ENCODE results near the gene ADM5.

ADM5 gene

DNA sequence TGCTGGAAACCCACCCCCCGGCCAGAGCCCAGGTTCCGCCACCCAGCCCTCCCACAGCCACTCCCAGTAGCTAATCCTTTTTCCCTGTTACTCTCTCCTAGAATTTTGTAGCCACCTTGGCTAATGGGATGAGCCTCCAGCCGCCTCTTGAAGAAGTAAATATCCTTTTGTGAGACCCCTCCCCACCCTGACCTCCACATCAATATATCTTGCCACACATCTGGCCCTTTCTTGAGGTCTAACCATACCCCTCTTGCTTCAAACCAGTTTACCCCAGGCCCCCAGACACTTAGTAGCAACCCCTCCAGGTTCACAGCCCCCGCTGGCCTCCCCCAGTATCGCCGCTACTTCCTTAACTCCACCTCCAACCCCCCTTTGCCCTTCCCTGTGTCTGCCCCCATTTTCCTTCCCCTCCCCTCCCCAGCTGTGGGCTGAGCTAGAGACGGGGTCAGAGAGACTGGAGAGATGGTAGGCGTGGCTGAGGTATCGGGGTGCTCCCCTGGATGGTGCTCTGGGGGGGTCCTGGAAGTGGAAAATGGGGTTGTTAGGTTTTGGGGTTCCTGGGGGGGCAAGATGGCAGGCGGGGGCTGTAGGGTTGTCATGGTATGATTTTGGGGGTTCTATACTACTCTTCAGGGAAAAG is 9.5 kb upstream of the ADM5 start:
- no peak overlapping the region for H3K4me3 ChIP-seq (ENCODE audit: low read depth, low read length)

DNA sequence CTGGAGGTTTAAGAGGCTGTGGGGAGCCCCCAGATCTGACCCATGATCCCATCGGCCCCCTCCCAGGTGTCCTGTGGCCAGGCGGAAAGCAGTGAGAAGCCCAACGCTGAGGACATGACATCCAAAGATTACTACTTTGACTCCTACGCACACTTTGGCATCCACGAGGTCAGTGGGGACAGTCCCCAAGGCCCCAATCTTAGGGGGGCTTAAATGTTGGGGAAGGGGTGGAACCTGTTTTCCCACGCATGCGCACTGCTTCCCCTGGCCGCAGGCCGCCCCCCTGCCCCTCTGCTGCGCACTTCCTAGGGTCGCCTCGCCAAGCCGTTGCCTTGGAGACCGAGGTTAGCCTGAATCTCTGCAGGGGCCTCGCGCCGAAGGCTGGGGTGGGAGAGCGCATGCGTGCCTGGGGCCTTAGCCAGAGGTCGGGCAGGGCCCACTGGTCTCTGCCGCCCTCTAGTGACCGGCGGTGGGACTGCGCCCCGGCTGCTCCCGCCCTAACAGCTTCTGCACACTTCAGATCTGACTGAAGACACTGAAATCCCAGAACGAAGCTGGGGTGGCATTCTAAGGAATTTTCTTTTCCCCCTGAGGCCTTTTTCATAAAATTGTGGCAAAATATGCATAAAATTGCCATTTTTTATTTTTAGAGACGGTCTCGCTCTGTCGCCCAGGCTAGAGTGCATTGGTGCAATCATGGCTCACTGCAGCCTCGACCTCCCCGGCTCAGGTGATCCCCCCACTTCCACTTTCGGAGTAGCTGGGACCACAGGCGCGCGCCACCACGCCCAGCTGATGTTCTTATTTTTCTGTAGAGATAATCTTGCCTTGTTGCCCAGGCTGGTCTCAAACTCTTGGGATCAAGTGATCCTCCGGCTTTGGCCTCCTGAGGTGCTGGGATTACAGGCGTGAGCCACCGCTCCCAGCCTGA is 8.7 kb upstream of the ADM5 start:
- no peak overlapping the region for H3K4me3 ChIP-seq (ENCODE audit: low read depth, low read length)

GRCh38 chr19:49681830-49682229 is 7.6 kb upstream of the ADM5 start:
- H3K4me3 ChIP-seq (ENCODE audit: low read depth, low read length), result no peak overlapping the region

- H3K4me3 ChIP-seq (ENCODE audit: low read depth, low read length), result no peak overlapping the region
These were observed 7.1 kb upstream of the ADM5 start for GRCh38 chr19:49682274-49682673.

DNA sequence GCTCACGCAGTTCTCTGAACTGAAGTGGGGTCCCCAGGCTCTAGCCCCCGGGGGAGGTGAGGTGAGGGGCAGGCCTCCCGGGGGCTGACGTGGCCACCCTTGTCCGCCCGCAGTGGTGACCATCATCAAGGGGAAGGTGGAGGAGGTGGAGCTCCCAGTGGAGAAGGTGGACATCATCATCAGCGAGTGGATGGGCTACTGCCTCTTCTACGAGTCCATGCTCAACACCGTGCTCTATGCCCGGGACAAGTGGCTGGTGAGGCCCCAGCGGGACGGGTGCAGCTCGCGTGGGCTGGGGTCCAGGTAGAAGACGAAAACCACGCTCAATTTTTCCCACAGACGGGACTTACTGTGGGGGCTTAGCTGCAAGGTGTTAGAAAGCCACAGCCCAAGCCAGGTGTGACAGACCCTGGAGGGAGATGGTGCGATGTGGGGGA is 5.6 kb upstream of the ADM5 start:
- no peak overlapping the region for H3K4me3 ChIP-seq (ENCODE audit: low read depth, low read length)

DNA sequence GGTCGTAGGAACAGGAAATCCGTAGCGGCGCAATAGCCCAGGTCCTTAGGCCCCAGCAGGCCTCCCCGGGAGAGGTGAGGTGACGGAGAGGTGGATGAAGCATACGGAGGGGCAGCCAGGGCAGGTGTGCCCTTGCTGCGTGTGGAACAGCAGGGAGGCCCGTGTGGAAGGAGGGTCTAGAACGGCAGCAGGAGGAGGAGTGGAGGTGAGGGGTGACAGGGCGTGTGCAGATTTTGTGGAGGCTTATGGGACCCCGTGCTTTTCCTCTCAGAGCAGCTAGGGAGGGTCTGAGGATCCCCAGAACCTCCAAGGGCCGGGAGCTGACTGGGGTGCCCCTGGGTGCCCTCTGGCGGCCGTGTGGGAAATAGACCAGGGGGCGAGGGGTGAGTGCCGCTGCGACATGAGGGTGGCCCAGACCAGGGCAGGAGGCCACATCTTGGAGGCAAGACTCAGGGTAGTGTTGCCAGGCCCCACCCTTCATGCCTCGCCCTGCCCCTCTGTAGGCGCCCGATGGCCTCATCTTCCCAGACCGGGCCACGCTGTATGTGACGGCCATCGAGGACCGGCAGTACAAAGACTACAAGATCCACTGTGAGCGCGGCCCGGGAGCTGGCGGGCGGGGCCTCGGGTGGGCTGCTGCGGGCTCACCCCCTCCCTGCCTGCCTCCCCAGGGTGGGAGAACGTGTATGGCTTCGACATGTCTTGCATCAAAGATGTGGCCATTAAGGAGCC is 5.0 kb upstream of the ADM5 start:
- H3K4me3 ChIP-seq (ENCODE audit: low read depth, low read length), result no peak overlapping the region

- H3K4me3 ChIP-seq (ENCODE audit: low read depth, low read length), result no peak overlapping the region
These were observed 4.3 kb upstream of the ADM5 start for GRCh38 chr19:49684983-49685553.

- H3K4me3 ChIP-seq (ENCODE audit: low read depth, low read length), result no peak overlapping the region
These were observed 3.5 kb upstream of the ADM5 start for GRCh38 chr19:49685845-49686332.

DNA sequence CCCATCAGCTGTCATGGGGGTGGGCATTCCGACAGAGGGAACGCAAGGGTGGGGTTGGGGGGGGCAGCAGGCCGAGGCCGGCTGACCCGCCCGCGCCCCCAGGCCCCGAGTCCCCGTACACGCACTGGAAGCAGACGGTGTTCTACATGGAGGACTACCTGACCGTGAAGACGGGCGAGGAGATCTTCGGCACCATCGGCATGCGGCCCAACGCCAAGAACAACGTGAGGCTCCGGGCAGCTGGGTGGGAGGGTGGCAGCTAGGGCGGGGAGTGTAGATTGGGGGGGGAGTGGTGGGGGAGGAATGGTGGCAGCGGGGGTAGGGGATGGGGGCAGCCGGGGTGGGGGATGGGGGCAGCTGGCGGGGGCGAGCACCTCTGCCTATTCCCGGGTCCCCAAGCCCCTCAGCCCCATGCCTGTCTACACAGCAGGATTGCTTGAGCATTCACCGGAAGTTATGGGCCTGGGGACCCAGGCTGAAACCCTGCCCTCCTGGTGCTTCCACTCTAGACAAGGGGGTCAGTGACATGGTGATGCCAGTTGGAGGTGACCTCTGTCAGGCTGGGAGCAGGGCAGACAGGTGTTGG is 2.8 kb upstream of the ADM5 start:
- no peak overlapping the region for H3K4me3 ChIP-seq (ENCODE audit: low read depth, low read length)

- H3K4me3 ChIP-seq (ENCODE audit: low read depth, low read length), result no peak overlapping the region
These were observed 2.2 kb upstream of the ADM5 start for GRCh38 chr19:49687150-49687549.

DNA sequence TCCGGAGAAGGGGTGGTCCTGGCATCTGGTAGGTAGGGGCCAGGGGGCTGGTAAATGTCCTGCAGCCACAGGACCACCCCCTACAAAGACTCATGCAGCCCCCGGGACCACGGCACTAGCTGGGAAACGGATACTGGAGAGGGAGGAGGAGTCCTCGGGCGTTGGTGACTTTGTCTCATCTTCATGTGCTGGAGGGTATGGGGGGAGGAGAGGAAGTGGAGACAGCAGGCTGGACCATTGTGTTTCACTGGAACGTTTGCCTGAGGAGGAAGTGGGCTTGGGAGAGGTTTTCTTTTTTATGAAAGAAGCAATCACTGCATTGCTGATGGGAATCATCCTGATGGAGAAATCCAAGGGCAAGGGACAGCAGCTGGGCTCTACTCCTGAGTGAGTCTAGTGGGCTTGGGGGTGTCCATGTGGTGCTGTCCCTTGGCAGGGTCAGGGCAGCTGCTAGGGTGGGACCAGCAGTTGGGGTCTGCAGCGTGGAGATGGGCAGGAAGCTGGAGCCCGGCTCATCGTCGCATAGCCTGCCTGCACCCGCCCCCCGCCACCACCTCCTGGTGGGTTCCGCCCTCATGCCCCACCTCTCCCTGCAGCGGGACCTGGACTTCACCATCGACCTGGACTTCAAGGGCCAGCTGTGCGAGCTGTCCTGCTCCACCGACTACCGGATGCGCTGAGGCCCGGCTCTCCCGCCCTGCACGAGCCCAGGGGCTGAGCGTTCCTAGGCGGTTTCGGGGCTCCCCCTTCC is 1.7 kb upstream of the ADM5 start:
- no peak overlapping the region for H3K4me3 ChIP-seq (ENCODE audit: low read depth, low read length)

- H3K4me3 ChIP-seq (ENCODE audit: low read depth, low read length), result no peak overlapping the region
These were observed 762 bp upstream of the ADM5 start for GRCh38 chr19:49688531-49689132.

GRCh38 chr19:49690079-49690655 is 773 bp downstream of the ADM5 start:
- peak overlapping the region; percentile 59 for H3K4me3 ChIP-seq (ENCODE audit: low read depth, low read length)

DNA sequence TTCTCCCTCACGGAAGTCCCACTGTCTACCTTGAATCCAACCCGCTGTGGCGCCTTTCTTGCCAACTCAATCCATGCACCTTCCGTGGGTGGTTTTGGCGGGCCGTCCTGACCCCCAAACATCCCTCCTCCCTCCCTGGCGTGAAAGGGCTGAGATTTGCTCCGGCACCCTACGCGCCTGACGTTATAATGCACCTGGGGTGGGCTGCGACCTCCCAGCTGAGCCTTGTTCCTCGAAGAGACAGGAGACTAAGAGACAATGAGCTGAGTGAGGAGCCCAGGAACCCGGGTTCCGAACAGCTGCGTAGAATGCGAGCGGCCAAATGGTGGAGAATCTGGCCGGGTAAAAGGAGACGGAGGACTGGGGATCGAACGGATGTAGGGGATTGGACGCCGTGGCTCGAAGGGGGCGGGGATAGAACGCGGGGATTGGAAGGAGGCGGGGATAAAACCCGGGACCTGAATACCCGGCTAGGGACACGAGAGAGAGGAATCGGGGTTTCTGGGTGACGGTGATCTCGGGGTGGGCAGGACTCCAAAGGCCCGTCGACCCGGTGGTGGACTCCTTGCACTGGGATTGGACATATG is 1.4 kb downstream of the ADM5 start, which contains the start of gene CPT1C:
CPT1C (plus strand) TSS at position 461 of the 587 bp plus-strand sequence. CDS start 1,137 bp downstream, outside the sequence.
- peak within 1 kb of the TSS; percentile 59 for H3K4me3 ChIP-seq (ENCODE audit: low read depth, low read length)

- H3K4me3 ChIP-seq (ENCODE audit: low read depth, low read length), result peak overlapping the region; percentile 42
These were observed 2.1 kb downstream of the ADM5 start for GRCh38 chr19:49691243-49692146.

DNA sequence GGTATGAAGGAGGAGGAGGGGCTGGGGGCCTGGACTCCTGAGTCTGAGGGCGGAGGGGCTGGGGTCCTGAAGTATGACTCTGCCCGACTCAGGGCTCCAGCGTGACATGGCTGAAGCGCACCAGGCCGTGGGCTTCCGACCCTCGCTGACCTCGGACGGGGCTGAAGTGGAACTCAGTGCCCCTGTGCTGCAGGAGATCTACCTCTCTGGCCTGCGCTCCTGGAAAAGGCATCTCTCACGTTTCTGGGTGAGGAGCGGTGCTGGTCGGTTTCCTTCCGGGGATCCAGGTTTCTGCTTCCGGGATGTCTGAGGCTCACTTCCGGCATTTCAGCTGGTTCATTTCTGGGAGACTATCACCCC is 2.7 kb downstream of the ADM5 start:
- H3K4me3 ChIP-seq (ENCODE audit: low read depth, low read length), result no peak overlapping the region

DNA sequence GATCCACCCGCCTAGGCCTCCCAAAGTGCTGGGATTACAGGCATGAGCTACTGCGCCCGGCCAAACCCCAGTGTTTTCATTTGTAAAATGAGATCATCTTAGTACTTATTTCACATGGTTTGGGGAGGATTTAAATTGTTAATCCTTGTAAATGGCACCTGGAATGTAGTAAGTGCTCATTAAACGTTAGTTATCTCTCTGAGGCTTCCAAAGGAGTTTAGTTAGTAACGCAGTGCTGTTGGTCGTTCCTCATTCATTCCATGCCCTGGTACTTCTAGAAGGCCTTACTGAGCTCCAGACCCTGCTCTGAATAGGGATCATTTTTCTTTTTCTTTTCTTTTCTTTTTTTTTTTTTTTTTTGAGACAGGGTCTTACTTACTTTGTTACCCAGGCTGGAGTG is 6.7 kb downstream of the ADM5 start:
- H3K4me3 ChIP-seq (ENCODE audit: low read depth, low read length), result no peak overlapping the region

- no peak overlapping the region for H3K4me3 ChIP-seq (ENCODE audit: low read depth, low read length)
These were observed 7.5 kb downstream of the ADM5 start for GRCh38 chr19:49696865-49697264.

All from iPS-11a (cell line).